GM21423 (cell line): ENCODE data around the gene BPIFB3.

Experiments
- ATAC-seq: cut with Tn5 transposase; IDR thresholded peaks from one replicate; pipeline ENCODE4 v1.9.1; 2021; ENCODE audit warnings: mild to moderate bottlenecking, moderate library complexity; ENCODE audit not compliant: unreplicated experiment

Gene BPIFB3

GRCh38 chr20:33015700-33016580 lies 37.8 kb upstream of the BPIFB3 start:
- no peak for ATAC-seq

- ATAC-seq: no peak
Observed at GRCh38 chr20:33016581-33017109, 37.1 kb upstream of the BPIFB3 start.

- no peak for ATAC-seq
Observed at GRCh38 chr20:33017542-33017941, 36.2 kb upstream of the BPIFB3 start.

GRCh38 chr20:33018169-33018931 lies 35.4 kb upstream of the BPIFB3 start:
- no peak for ATAC-seq

- ATAC-seq: no peak
Observed at GRCh38 chr20:33019465-33020277, 34.0 kb upstream of the BPIFB3 start.

GRCh38 chr20:33020278-33021161 lies 33.2 kb upstream of the BPIFB3 start:
- ATAC-seq: no peak

GRCh38 chr20:33021879-33022278 lies 31.8 kb upstream of the BPIFB3 start:
- ATAC-seq: no peak

GRCh38 chr20:33022289-33022688 lies 31.4 kb upstream of the BPIFB3 start:
- no peak for ATAC-seq

- no peak for ATAC-seq
Observed at GRCh38 chr20:33022694-33023438, 30.8 kb upstream of the BPIFB3 start.

- ATAC-seq: no peak
Observed at GRCh38 chr20:33023439-33024242, 30.1 kb upstream of the BPIFB3 start.

- ATAC-seq: no peak
Observed at GRCh38 chr20:33024243-33024560, 29.5 kb upstream of the BPIFB3 start.

GRCh38 chr20:33024609-33025317 lies 28.9 kb upstream of the BPIFB3 start:
- no peak for ATAC-seq

GRCh38 chr20:33025318-33025876 lies 28.3 kb upstream of the BPIFB3 start:
- ATAC-seq: no peak

- no peak for ATAC-seq
Observed at GRCh38 chr20:33026072-33026778, 27.5 kb upstream of the BPIFB3 start.

- ATAC-seq: no peak
Observed at GRCh38 chr20:33026779-33027759, 26.6 kb upstream of the BPIFB3 start.
